HEK293T (cell line): ENCODE measurements around the gene SLC8B1.

Experiments used
- ARNT ChIP-seq: fragments of 450-650 bp; IDR thresholded peaks from 2 replicates; pipeline ENCODE4 v1.6.1; 2017; ENCODE audit warnings: mild to moderate bottlenecking
- BHLHE40 ChIP-seq: fragments of 450-650 bp; IDR thresholded peaks from 2 replicates; pipeline ENCODE4 v1.6.1; 2016; ENCODE audit warnings: mild to moderate bottlenecking, moderate library complexity, borderline replicate concordance
- CTBP1 ChIP-seq: fragments of 450-650 bp; IDR thresholded peaks from 2 replicates; pipeline ENCODE4 v1.6.1; 2016; ENCODE audit warnings: borderline replicate concordance
- ELF4 ChIP-seq: fragments of 450-650 bp; IDR thresholded peaks from 2 replicates; pipeline ENCODE4 v1.6.1; 2017; ENCODE audit warnings: antibody characterized with exemption
- FOXA1 ChIP-seq: fragments of 450-650 bp; IDR thresholded peaks from 2 replicates; pipeline ENCODE4 v1.6.1; 2016; ENCODE audit warnings: mild to moderate bottlenecking
- FOXK2 ChIP-seq: fragments of 450-650 bp; IDR thresholded peaks from 2 replicates; pipeline ENCODE4 v1.6.1; 2016; ENCODE audit warnings: mild to moderate bottlenecking
- FOXM1 ChIP-seq: fragments of 450-650 bp; IDR thresholded peaks from 2 replicates; pipeline ENCODE4 v1.6.1; 2017; ENCODE audit warnings: mild to moderate bottlenecking, borderline replicate concordance
- L3MBTL2 ChIP-seq: fragments of 450-650 bp; conservative IDR thresholded peaks from 2 replicates; pipeline ENCODE4 v1.6.1; 2016; ENCODE audit warnings: mild to moderate bottlenecking
- NFRKB ChIP-seq: fragments of 450-650 bp; IDR thresholded peaks from 2 replicates; pipeline ENCODE4 v1.6.1; 2016; ENCODE audit warnings: mild to moderate bottlenecking, moderate library complexity
- SP1 ChIP-seq: fragments of 450-650 bp; IDR thresholded peaks from 2 replicates; pipeline ENCODE4 v1.6.1; 2017
- TARDBP ChIP-seq: fragments of 450-650 bp; IDR thresholded peaks from 2 replicates; pipeline ENCODE4 v1.6.1; 2016

DNA sequence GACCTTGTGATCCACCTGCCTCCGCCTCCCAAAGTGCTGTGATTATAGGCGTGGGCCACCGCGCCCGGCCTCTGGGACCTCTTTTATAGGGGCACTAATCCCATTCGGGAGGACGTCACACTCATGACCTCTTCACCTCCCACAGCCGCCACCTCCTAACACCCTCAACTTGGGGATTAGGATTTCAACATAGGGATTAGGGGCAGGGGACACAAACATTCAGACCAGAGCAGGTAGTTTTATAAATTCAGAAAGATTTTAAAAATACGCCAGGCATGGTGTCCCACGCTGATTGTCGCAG is 64.2 kb downstream of the SLC8B1 start:
- TF ChIP-seq FOXK2 (no peak), BHLHE40 (no peak), FOXA1 (no peak), FOXM1 (no peak), SP1 (no peak), NFRKB (no peak), TARDBP (no peak), ARNT (no peak), ELF4 (no peak), L3MBTL2 (no peak), CTBP1 (no peak)
